ENCODE results near the gene SHISAL2A. TPM values are rescaled to one million over a fixed set of nuclear protein-coding genes. Genes with fewer than 3 reads are reported as not detected.
A peak's percentile ranks its signal among the peaks of the same experiment; 100 is the strongest.

The SHISAL2A gene
- total and polyA plus RNA-seq, 2 of the 8 experiments (the other 6 are each of a cell fraction or from before 2014, with no cell fraction given) = 0.74 to 2.1 TPM

DNA sequence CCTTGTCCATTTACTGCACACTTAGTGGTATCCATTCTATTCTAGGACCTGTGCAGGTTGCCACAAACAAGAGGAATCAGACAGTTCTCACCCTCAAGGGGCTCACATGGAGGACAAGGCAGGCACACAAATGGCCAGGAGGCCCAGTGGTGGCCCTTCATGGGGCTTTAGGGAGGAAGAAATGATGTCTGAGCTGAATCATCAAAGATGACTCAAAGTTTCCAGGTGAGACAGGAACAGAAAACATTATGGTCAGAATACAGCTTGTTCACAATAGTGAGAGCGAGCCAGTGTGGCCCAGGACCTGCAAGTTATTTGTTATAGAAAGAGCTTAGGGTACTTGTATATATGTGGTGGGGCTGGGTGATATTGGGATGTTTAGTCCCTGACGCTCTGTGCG, 26.4 kb downstream of the SHISAL2A start:
- Histone ChIP-seq H4K91ac (replicated peaks; ENCODE audit: insufficient read length, low read length) (no peak overlapping the region), H3K9me3 (ENCODE audit: insufficient read depth in 2 of 2, low read depth in 1 of 2, low read length in 1 of 2) (no peaks in the 10 kb centered on the region), H2BK5ac (ENCODE audit: low read depth, low read length) (no peak overlapping the region), H2BK120ac (replicated peaks; ENCODE audit: low read depth, low read length) (no peak overlapping the region), H2BK12ac (ENCODE audit: low read depth, low read length) (no peak overlapping the region), H3K4ac (replicated peaks; ENCODE audit: insufficient read length, low read depth, low read length) (no peak overlapping the region), H3K27ac (ENCODE audit: low read depth, low read length) (0 out of 2 replicates have a peak overlapping the region, but pooled peaks have one; percentile 33), H3K9ac (replicated peaks in 1 of 4; ENCODE audit: extremely low read depth in 1 of 4, low read depth in 3 of 4, low read length in 3 of 4) (no peak overlapping the region), H3K14ac (ENCODE audit: insufficient read length) (no peak overlapping the region), H3K4me1 (replicated peaks in 1 of 4; ENCODE audit: control insufficient read depth in 3 of 4, insufficient read depth in 4 of 4, low read length in 3 of 4) (peaks cover 7 to 23% (median 17%) of the 10 kb centered on the region in 4 experiments), H4K5ac (ENCODE audit: insufficient read length, low read depth, low read length) (peak overlapping the region; percentile 18), H3K18ac (ENCODE audit: extremely low read depth, low read length) (no peak overlapping the region), H4K8ac (ENCODE audit: extremely low read depth, insufficient read depth, low read length) (no peak overlapping the region), H3K79me2 (ENCODE audit: control insufficient read depth in 1 of 2, insufficient read depth in 2 of 2, low read length in 2 of 2) (no peaks in the 10 kb centered on the region), H3K56ac (replicated peaks; ENCODE audit: insufficient read length, low read depth, low read length) (no peak overlapping the region), H2AK5ac (ENCODE audit: low read depth, low read length) (no peak overlapping the region), H3K36me3 (ENCODE audit: control insufficient read depth in 2 of 4, insufficient read depth in 4 of 4, low read length in 3 of 4) (no peaks in the 10 kb centered on the region), H3K27me3 (replicated peaks in 1 of 4; ENCODE audit: control insufficient read depth in 3 of 4, extremely low read depth in 1 of 4, insufficient read depth in 3 of 4, low read length in 3 of 4) (no peaks in the 10 kb centered on the region), H3K4me3 (ENCODE audit: extremely low read depth in 1 of 4, insufficient read depth in 2 of 4, low read depth in 3 of 4, low read length in 4 of 4) (no peak overlapping the region), H3K23ac (ENCODE audit: insufficient read length) (no peak overlapping the region), H3K23me2 (ENCODE audit: low read depth, low read length) (no peaks in the 10 kb centered on the region), H2BK15ac (ENCODE audit: low read length) (no peak overlapping the region), H2AFZ (ENCODE audit: low read length) (0 out of 2 replicates have a peak overlapping the region, but pooled peaks have one; percentile 3), H2BK20ac (ENCODE audit: low read length) (peak overlapping the region; percentile 23; the same call in 1 of the 2 replicates), H3K79me1 (ENCODE audit: low read depth, low read length) (no peaks in the 10 kb centered on the region), H4K20me1 (replicated peaks in 1 of 2; ENCODE audit: control insufficient read depth in 1 of 2, insufficient read depth in 2 of 2, low read length in 2 of 2) (no peaks in the 10 kb centered on the region), H3K4me2 (ENCODE audit: insufficient read depth in 1 of 2, low read depth in 2 of 2, low read length in 2 of 2) (peak overlapping the region in 1 of 2 experiments; percentile 35; a peak in 2 of 4 replicates)
- 93% methylated on average over 3 of the region's 3 CpGs; no CpG with 5 or more reads in 1 of the 2 experiments for WGBS, 2 experiments (ENCODE audit: extremely low coverage in 1 of 2, insufficient coverage in 1 of 2, insufficient read length in 1 of 2, insufficient replicate concordance in 2 of 2, low coverage in 1 of 2, low lambda C conversion rate in 2 of 2, missing lambda C conversion rate in 1 of 2)
- DNase-seq (ENCODE audit: low read depth in 1 of 2, low spot score in 2 of 2) (no peak), FAIRE-seq (no peak)
- ChIA-PET CTCF (ENCODE audit: partially characterized antibody) (interaction anchor here (1.0 to 2.2 kb wide), 8 partner anchors 9 to 258 kb away, joined by 3 to 6 read pairs (median 3); no protein-coding TSS in a partner anchor), POLR2A (ENCODE audit: partially characterized antibody) (interaction anchor here (0.9 to 1.8 kb wide), 5 partner anchors 11 to 255 kb away, joined by 3 to 9 read pairs (median 4); partner anchors contain the start of genes ORC1, PRPF38A and SHISAL2A)
- TF ChIP-seq POLR2A (IDR thresholded peaks at IDR 0.05; ENCODE audit: control extremely low read depth in 1 of 2, low read depth in 2 of 2, low read length in 2 of 2) (no peak), SIN3A (conservative IDR thresholded peaks at IDR 0.05 in 1 of 2, IDR thresholded peaks at IDR 0.05 in 1 of 2; ENCODE audit: low read depth in 1 of 2, low read length in 2 of 2) (no peak)

All from H1 (cell line).